ENCODE data around the gene RIN3. TPM values are rescaled to one million over a fixed set of nuclear protein-coding genes. Genes with fewer than 3 reads are reported as not detected.
A peak's percentile ranks its signal among the peaks of the same experiment; 100 is the strongest.

RIN3 gene
- total RNA-seq, 2 experiments from 2014 or later = 15.8 to 16.0 TPM

- intact Hi-C loops (cut with micrococcal nuclease) = no loop called here
Observed at GRCh38 chr14:92542766-92543554, 29.4 kb downstream of the RIN3 start.

GRCh38 chr14:92544051-92544720 lies 30.6 kb downstream of the RIN3 start:
- intact Hi-C loops (cut with micrococcal nuclease) = no loop called here
- H3K36me3 Mint-ChIP-seq (ENCODE audit: low read depth) = no peaks in the 10 kb centered on the region

More at GRCh38 chr14:92542766-92543554, 29.4 kb downstream of the RIN3 start:
- Mint-ChIP-seq H3K4me1 (ENCODE audit: low read depth) (peaks cover 28% of the 10 kb centered on the region), H3K9me3 (no peaks in the 10 kb centered on the region), H3K4me3 (no peak overlapping the region), H3K36me3 (ENCODE audit: low read depth) (no peaks in the 10 kb centered on the region), H3K27ac (no peak overlapping the region), H3K27me3 (ENCODE audit: low read depth) (no peaks in the 10 kb centered on the region)
- DNase-seq = no peak
- CTCF ChIA-PET = interaction anchor here (0.8 kb wide), 1 partner anchor 70 kb away, joined by 3 read pairs; no protein-coding TSS in a partner anchor

GRCh38 chr14:92546347-92547053 lies 32.9 kb downstream of the RIN3 start:
- CTCF ChIA-PET = interaction anchor here (1.3 to 1.8 kb wide), 2 partner anchors 56 to 131 kb away, joined by 4 to 5 read pairs; no protein-coding TSS in a partner anchor
- DNase-seq = no peak
- H3K36me3 Mint-ChIP-seq (ENCODE audit: low read depth) = no peaks in the 10 kb centered on the region
- H3K4me1 Mint-ChIP-seq (ENCODE audit: low read depth) = peaks cover 5% of the 10 kb centered on the region
- no peak overlapping the region for H3K4me3 Mint-ChIP-seq
- intact Hi-C loops (cut with micrococcal nuclease) = loop anchor here (5.0 kb wide), 1 partner anchor 41 kb away; no protein-coding TSS in a partner anchor
- no peaks in the 10 kb centered on the region for H3K9me3 Mint-ChIP-seq
- H3K27me3 Mint-ChIP-seq (ENCODE audit: low read depth) = no peaks in the 10 kb centered on the region
- no peak overlapping the region for H3K27ac Mint-ChIP-seq

More at GRCh38 chr14:92544051-92544720, 30.6 kb downstream of the RIN3 start:
- no peaks in the 10 kb centered on the region for H3K9me3 Mint-ChIP-seq
- CTCF ChIA-PET = interaction anchor here (0.6 to 0.7 kb wide), 3 partner anchors 21 to 69 kb away, joined by 3 read pairs; no protein-coding TSS in a partner anchor
- no peaks in the 10 kb centered on the region for H3K27me3 Mint-ChIP-seq (ENCODE audit: low read depth)
- H3K27ac Mint-ChIP-seq = no peak overlapping the region
- H3K4me3 Mint-ChIP-seq = no peak overlapping the region
- H3K4me1 Mint-ChIP-seq (ENCODE audit: low read depth) = peaks cover 18% of the 10 kb centered on the region
- no peak for DNase-seq

- peaks cover 14% of the 10 kb centered on the region for H3K4me1 Mint-ChIP-seq (ENCODE audit: low read depth)
- no peak for DNase-seq
- H3K9me3 Mint-ChIP-seq = no peaks in the 10 kb centered on the region
- H3K36me3 Mint-ChIP-seq (ENCODE audit: low read depth) = no peaks in the 10 kb centered on the region
- CTCF ChIA-PET = interaction anchor here (1.0 to 1.7 kb wide), 6 partner anchors 18 to 121 kb away, joined by 3 to 4 read pairs (median 4); no protein-coding TSS in a partner anchor
- H3K27ac Mint-ChIP-seq = no peak overlapping the region
- H3K4me3 Mint-ChIP-seq = no peak overlapping the region
- H3K27me3 Mint-ChIP-seq (ENCODE audit: low read depth) = no peaks in the 10 kb centered on the region
- intact Hi-C loops (cut with micrococcal nuclease) = loop anchor here (5.0 kb wide), 1 partner anchor 38 kb away; no protein-coding TSS in a partner anchor
Observed at GRCh38 chr14:92549105-92549858, 35.7 kb downstream of the RIN3 start.

GRCh38 chr14:92549859-92550230 lies 36.3 kb downstream of the RIN3 start:
- H3K27me3 Mint-ChIP-seq (ENCODE audit: low read depth) = no peaks in the 10 kb centered on the region
- DNase-seq = no peak
- intact Hi-C loops (cut with micrococcal nuclease) = loop anchor here (5.0 kb wide), 1 partner anchor 37 kb away; no protein-coding TSS in a partner anchor
- peaks cover 14% of the 10 kb centered on the region for H3K4me1 Mint-ChIP-seq (ENCODE audit: low read depth)
- no peak overlapping the region for H3K4me3 Mint-ChIP-seq
- no peaks in the 10 kb centered on the region for H3K36me3 Mint-ChIP-seq (ENCODE audit: low read depth)
- CTCF ChIA-PET = interaction anchor here (1.0 to 1.7 kb wide), 6 partner anchors 17 to 120 kb away, joined by 3 to 4 read pairs (median 4); no protein-coding TSS in a partner anchor
- no peak overlapping the region for H3K27ac Mint-ChIP-seq
- H3K9me3 Mint-ChIP-seq = no peaks in the 10 kb centered on the region

- no peak overlapping the region for H3K4me3 Mint-ChIP-seq
- CTCF ChIA-PET = interaction anchor here (1.0 kb wide), 1 partner anchor 36 kb away, joined by 3 read pairs; no protein-coding TSS in a partner anchor
- H3K4me1 Mint-ChIP-seq (ENCODE audit: low read depth) = peaks cover 28% of the 10 kb centered on the region
- H3K36me3 Mint-ChIP-seq (ENCODE audit: low read depth) = no peaks in the 10 kb centered on the region
- no peak overlapping the region for H3K27ac Mint-ChIP-seq
- H3K9me3 Mint-ChIP-seq = no peaks in the 10 kb centered on the region
- DNase-seq = peak; percentile 30
- no peaks in the 10 kb centered on the region for H3K27me3 Mint-ChIP-seq (ENCODE audit: low read depth)
- intact Hi-C loops (cut with micrococcal nuclease) = no loop called here
Observed at GRCh38 chr14:92551044-92551841, 37.7 kb downstream of the RIN3 start.

GRCh38 chr14:92552066-92552465 lies 38.5 kb downstream of the RIN3 start:
- H3K36me3 Mint-ChIP-seq (ENCODE audit: low read depth) = no peaks in the 10 kb centered on the region
- H3K9me3 Mint-ChIP-seq = no peaks in the 10 kb centered on the region
- CTCF ChIA-PET = interaction anchor here (0.7 kb wide), 1 partner anchor 61 kb away, joined by 3 read pairs; no protein-coding TSS in a partner anchor
- no peak for DNase-seq
- H3K4me1 Mint-ChIP-seq (ENCODE audit: low read depth) = peaks cover 36% of the 10 kb centered on the region
- intact Hi-C loops (cut with micrococcal nuclease) = no loop called here
- H3K27me3 Mint-ChIP-seq (ENCODE audit: low read depth) = no peaks in the 10 kb centered on the region
- H3K4me3 Mint-ChIP-seq = no peak overlapping the region
- no peak overlapping the region for H3K27ac Mint-ChIP-seq

GRCh38 chr14:92553438-92553837 lies 39.9 kb downstream of the RIN3 start:
- CTCF ChIA-PET = interaction anchor here (0.7 kb wide), 1 partner anchor 11 kb away, joined by 3 read pairs; no protein-coding TSS in a partner anchor
- DNase-seq = no peak
- Mint-ChIP-seq H3K4me1 (ENCODE audit: low read depth) (peaks cover 47% of the 10 kb centered on the region), H3K9me3 (no peaks in the 10 kb centered on the region), H3K27me3 (ENCODE audit: low read depth) (no peaks in the 10 kb centered on the region), H3K4me3 (no peak overlapping the region), H3K36me3 (ENCODE audit: low read depth) (peaks cover 1% of the 10 kb centered on the region), H3K27ac (no peak overlapping the region)
- intact Hi-C loops (cut with micrococcal nuclease) = no loop called here

- CTCF ChIA-PET = interaction anchor here (0.6 to 1.2 kb wide), 6 partner anchors 22 to 97 kb away, joined by 3 to 7 read pairs (median 3); no protein-coding TSS in a partner anchor
- Mint-ChIP-seq H3K9me3 (no peaks in the 10 kb centered on the region), H3K27me3 (ENCODE audit: low read depth) (no peaks in the 10 kb centered on the region), H3K27ac (no peak overlapping the region), H3K4me1 (ENCODE audit: low read depth) (peaks cover 63% of the 10 kb centered on the region), H3K36me3 (ENCODE audit: low read depth) (peaks cover 2% of the 10 kb centered on the region), H3K4me3 (no peak overlapping the region)
- intact Hi-C loops (cut with micrococcal nuclease) = loop anchor here (1.0 to 2.0 kb wide), 2 partner anchors 21 to 31 kb away; no protein-coding TSS in a partner anchor
- no peak for DNase-seq
Observed at GRCh38 chr14:92555465-92556111, 42.0 kb downstream of the RIN3 start.

GRCh38 chr14:92556255-92556741 lies 42.7 kb downstream of the RIN3 start:
- peaks cover 60% of the 10 kb centered on the region for H3K4me1 Mint-ChIP-seq (ENCODE audit: low read depth)
- CTCF ChIA-PET = interaction anchor here (0.6 to 1.2 kb wide), 6 partner anchors 21 to 124 kb away, joined by 3 to 7 read pairs (median 3); no protein-coding TSS in a partner anchor
- H3K9me3 Mint-ChIP-seq = no peaks in the 10 kb centered on the region
- H3K36me3 Mint-ChIP-seq (ENCODE audit: low read depth) = peaks cover 2% of the 10 kb centered on the region
- intact Hi-C loops (cut with micrococcal nuclease) = loop anchor here (1.0 to 2.0 kb wide), 2 partner anchors 21 to 30 kb away; no protein-coding TSS in a partner anchor
- H3K4me3 Mint-ChIP-seq = no peak overlapping the region
- DNase-seq = peak; percentile 27
- no peaks in the 10 kb centered on the region for H3K27me3 Mint-ChIP-seq (ENCODE audit: low read depth)
- H3K27ac Mint-ChIP-seq = no peak overlapping the region

Measured in activated naive CD4-positive, alpha-beta T cell treated with anti-CD3 and anti-CD28 coated beads for 36 hours (primary cell).